GM21737 (cell line): ENCODE results near the gene RBM28.

Experiments used
- ATAC-seq: cut with Tn5 transposase; IDR thresholded peaks from one replicate; pipeline ENCODE4 v1.9.1; 2021; ENCODE audit warnings: mild to moderate bottlenecking, moderate library complexity; ENCODE audit not compliant: unreplicated experiment

RBM28 gene

DNA sequence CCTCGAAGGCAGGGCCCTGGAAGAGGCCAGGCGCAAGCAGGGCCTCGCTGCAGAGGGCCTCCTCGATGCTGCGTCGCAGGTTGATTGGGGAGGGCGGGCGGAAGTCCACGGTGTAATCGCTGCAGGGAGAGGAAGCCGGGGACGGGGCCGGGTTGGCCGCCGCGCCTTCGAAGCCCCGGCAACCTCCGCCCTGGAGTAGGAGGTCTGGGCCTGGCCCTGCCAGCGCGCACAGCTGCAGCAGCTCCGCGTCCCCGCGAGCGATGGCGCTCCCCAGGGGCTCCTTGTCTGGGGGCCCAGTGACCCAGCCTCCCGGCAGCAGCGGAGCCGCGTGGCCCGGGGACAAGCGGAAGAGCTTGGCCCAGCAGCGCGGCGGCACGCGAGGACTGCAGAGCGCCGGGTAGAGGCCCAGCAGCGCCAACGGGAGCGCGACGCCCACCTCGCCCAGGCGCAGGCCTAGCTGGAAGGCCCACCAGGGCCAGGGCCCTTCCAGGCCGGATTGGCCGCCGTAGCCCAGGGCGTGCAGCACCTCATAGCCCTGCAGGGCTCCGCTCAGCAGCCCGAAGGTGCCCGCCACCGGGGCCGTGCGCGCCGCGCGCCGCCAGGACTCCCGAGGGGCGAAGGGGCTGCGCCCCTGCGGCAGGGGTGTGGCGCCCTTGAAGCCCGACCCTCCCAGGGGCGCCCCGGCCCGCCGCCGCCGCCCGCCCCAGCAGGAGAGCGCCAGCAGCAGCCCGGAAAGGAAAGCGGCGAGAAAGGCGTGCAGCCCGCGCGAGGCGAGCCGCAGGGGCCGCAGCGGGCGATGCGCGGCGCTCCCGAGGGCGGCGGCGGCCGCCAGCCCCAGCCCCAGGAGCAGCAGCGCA lies 7.8 kb upstream of the RBM28 start:
- ATAC-seq = no peak

DNA sequence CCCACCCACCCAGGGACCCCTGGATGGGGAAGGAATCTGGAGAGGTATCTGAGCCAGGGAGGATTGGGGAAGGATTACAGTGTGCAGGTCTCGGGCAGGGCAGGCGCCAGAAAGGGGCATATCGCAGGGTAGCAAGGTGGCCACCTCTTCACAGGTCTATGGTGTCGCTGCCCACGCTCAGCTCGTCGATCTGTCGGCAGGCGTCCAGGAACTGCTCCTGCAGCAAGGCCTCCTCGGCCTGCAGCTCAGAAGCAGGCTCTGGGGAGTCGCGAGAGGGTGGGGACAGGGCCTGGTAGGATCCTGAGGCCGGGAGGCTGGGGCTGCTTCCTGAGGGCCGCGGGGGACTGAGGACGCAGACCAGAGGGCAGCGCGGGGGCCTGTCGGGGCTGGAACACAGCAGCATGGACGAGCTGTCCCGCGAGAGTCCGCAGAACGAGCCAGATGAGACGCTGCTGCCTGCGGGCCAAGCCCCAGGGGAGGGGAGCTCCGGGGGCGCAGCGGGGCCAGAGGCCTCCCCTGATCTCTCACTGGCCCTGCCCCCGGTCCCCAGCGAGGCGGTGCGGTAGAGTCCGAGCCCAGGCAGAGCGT lies 7.1 kb upstream of the RBM28 start:
- ATAC-seq = no peak

DNA sequence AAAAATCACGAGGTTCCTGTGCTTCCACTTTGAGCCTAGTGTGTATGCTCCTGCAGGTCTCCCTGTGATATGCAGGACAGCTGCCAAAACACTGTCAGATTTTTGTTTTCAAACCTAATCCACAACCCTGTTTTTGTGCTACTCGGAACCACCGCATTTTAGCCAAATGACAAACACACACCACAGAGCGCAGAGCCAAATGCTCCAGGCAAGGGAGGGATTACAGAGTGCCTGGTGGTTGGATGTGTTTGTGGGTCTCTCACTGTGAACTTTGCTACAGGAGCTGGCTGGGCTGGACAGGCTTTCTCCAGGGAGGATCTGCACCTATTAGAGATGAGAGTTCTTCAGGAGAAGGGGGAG lies 5.7 kb upstream of the RBM28 start:
- ATAC-seq = no peak

DNA sequence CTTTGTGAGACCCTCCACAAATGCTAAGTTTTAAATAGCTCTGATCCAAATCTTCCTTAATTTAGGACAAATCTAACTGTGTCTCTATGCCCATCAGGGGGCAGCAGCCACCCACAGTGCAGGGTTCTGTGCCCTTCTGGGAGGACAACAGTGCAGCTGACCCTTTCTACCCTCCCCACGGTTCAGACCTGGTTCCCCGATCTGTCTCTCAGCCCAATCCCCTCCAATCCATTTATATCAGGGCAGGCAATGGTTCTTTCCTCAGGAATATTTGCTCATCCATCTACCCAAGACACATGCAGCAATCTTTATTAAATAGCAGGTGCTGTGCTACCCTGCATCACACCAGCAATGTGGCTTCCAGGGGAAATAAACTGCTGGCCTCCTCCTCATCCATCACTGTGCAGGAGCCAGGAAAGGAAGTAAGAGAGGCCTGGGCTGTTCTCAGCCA lies 4.0 kb upstream of the RBM28 start:
- ATAC-seq = no peak

DNA sequence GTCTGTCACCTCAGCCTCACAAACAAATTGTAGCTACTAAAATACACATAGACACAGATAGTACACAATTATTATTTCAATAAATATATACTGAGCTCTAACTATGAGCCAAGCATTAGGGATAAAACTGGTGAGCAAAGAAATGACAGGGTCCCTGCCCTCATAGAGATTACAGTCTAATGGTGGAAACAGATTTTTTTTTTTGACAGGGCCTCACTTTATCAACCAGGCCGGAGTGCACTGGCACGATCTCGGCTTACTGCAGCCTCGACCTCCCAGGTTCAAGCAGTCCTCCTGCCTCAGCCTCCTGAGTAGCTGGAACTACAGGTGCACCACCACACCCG lies 695 bp upstream of the RBM28 start:
- no peak for ATAC-seq

DNA sequence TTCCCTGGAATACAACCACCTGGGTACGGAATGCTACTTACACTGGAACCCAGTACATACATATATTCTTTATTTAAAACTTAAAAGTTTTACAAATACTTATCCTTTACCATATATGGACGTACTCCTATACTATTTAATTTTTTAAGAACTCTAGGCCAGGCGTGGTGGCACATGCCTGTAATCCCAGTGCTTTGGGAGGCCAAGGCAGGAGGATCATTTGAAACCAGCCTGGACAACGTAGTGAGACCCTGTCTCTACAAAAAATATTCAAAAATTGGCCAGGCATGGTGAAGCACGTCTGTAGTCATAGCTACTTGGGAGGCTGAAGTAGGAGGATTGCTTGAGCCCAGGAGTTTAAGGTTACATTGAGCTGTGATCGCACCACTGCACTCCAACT lies 2.0 kb downstream of the RBM28 start:
- ATAC-seq = no peak

DNA sequence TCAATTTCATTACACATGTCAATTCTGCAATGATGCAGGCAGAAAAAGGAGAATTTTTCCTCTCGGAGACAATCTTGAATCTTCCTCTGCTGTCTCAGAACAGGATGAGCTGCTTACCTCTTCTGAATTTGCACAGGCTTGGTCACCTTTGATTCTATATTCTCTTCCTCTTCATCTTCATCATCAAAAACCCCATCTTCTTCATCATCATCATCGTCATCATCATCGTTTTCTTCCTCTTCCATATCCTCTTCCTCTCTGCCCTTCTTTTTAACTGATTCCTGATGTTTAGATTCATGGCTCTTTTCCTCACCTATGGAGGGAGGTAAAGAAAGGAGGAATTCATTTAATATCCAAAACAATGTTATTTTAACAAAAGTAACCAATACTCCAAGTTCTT lies 8.0 kb downstream of the RBM28 start:
- no peak for ATAC-seq

DNA sequence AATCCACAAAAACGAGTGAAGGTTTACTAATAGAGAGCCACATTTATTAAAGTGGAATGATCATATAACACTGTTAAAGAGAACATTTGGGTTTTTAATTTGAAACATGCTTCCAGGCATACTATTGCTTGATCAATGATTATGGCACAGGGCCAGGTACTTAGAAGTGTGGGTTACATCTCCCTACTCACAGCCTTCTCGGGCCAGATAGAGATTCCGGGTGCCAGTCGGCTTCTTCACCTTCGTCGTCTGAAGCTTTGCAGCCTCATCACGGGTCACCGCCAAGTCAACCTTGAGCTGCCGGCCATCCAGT lies 19.4 kb downstream of the RBM28 start:
- ATAC-seq = no peak

DNA sequence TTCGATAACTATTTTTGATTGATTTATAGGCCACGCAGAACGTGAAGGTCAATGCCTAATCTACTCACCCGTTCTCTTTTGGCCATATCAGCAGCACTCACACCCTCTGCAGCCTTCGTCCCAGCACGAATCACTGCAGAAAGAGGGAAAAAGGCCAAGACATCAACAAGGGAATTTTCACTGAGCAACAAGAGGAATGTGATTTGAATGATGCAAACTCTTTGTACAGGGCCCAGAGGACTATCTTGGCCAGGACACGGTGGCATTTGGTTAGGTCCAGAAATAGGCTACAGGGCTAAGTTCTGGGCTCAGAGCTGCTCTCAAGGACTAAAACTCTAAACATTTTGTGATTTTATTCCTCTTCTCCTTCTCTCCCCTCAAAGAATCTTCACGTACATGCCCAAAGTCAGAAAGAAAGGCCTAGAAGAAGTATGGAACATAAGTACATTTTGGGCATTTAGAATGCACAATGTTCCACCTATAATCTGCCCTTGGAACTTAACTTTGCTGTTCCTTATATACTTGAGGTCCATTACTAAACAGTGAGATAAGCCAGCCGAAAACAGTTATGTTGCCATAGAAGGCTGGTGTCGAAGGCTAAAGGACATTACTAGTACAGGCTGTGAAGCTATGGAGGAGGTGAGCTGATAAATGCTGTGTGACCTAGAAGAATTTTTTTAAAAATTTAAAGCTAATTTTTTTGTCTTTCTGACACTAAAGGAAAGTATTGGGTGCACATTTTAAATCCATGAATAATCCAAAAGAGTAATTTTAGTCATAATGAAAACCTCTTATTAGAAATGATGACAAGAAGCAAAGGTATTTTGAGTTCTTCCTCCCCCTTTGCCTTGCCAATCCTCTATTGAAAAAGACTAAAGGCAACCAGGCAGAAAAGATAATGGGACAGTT lies 20.0 kb downstream of the RBM28 start:
- ATAC-seq = no peak

DNA sequence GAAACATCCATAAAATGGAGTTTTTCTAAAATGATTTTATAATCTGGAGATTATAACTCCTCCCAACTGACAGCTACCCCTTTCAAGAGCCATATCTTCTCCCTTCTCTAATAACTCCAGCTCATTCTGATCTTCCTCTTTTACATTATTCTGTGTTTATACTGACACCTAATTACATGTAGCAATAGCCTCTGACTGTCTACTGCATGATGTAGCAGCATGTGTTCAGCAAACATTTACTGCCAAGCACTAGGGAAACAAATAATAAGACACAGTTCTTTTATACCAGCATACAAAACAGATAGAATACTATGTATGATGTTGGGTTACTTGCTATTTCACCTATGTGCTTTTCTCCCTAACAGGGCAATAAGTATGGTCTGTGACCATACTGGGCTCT lies 20.7 kb downstream of the RBM28 start:
- ATAC-seq = no peak

DNA sequence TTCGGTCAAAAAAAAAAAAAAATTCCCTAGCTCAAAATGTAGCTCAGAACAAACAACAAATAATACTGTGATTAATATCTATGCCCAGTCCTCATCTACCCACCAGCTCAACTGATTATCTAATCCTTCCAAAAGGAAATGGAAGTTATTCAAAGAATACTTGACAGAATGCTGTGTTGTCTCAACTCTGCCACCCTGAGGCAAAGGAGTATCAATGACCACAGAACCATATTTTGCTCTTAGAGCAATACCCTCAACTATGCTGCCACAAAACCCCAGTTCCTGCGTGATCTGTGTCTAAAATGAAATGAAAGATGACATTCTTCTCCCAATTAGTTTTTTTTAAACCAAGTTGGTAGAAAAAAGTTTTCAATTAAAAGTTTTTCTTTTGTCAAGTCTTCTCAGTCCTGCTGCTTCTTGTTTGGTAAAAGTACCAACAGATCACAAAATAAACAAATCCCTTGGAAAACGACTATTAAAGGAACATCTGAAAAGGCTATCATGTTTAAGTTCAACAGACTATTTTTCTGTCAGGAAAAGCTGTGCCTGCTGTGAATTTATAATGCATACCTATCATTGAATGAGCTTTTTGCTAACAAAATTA lies 21.6 kb downstream of the RBM28 start:
- ATAC-seq = no peak

DNA sequence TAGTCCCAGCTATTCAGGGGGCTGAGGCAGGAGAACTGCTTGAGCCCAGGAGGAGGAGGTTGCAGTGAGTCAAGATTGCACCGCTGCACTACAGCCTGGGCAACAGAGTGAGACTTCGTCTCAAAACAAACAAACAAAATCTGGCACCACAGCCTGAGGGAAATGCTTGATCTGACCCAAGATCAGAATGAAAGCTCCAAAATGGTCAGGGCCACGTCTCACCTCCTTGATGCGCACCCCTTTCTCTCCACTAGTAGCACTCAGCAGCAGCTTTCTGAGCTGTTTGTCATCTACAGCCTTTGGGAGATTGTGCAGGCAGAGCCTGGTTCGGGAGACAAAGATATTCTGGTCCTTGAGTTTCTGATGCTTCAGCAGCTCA lies 22.7 kb downstream of the RBM28 start:
- ATAC-seq = no peak

DNA sequence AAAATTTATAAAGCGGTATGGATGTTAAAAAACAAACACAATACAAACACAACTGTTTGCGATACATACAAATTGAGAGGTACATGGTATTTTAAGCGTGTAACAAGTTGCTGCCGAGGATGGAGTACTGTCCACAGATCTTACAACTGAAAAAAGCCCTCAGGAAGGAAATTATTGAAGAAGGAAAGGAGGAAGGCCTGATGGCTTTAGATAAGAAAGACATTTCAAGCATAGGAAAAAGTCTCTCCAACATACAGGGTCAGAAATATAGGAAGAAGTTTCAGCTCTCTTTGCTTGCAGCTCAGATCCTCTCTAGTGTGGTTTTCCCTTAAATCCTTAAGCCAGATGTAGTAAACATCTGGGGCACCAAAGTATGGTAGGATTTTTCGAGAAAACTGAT lies 25.0 kb downstream of the RBM28 start:
- ATAC-seq = no peak

DNA sequence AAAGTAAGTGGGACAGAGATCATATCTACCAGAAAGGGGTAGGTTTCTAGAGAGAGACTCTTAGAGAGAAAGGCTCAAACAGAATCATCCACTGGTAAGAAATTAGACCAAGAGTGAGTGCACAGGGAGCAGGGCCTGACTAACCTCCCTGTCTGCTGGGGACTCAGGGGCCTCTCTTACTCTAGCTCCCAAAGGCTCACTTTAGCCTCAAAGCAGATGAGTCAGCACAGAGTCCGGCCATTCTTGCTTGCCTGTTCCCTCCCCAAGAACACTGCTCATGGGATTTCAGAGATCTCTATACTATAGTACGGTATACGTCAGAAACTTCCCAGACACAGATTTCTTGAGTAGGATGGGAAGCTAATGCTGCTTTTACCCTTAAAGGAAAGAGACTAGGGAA lies 32.7 kb downstream of the RBM28 start:
- ATAC-seq = no peak

DNA sequence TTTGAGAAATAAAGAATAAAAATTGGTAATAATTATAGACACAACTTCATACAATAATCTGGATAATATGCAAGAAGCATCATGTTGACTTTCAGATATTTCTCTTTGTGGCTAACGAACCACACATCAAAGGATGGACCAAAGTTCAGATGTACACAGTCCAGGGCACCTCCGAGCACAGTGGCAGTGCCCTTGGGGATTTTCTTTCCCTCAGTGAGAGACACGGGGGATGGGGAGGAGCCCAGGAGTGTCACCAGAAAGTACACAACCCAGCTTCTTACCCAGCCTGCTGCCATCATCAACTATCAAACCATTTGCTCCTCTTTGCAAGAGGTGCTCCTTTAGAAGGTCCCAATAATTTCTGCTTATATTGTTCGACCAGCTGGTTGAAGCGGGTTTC lies 33.2 kb downstream of the RBM28 start:
- ATAC-seq = no peak

DNA sequence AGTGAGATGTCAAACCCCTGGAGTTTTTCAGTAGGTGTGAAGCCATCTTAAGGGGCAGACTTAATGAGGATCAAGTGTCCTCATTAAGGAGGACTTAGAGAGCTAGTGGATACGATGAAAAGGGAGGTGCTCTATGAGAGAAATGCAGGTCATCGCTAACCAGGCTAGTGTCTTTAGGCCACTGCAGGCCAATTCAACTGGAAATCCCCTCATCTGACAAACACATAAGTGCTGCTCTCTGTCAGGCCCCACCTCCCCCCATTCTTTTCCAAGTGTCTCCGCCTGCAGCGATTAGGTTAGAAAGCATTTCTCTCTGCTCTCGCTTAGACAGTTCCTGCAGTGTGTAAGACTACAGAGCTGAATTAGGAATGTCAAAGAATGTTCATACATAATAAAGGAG lies 33.7 kb downstream of the RBM28 start:
- no peak for ATAC-seq

DNA sequence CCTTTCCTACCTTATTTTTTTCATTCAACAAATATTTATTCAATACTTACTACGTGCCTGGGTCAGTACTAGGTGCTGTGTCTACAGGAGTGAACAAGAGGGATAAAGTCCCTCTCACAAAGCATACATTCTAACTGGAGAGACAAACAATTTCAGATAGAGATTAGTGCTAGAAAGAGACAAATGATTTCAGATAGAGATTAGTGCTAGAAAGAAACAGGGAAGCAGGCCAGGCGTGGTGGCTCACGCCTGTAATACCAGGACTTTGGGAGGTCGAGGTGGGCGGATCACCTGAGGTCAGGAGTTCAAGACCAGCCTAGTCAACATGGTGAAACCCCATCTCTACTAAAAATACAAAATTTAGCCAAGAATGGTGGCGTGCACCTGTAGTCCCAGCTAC lies 34.6 kb downstream of the RBM28 start:
- ATAC-seq = no peak

DNA sequence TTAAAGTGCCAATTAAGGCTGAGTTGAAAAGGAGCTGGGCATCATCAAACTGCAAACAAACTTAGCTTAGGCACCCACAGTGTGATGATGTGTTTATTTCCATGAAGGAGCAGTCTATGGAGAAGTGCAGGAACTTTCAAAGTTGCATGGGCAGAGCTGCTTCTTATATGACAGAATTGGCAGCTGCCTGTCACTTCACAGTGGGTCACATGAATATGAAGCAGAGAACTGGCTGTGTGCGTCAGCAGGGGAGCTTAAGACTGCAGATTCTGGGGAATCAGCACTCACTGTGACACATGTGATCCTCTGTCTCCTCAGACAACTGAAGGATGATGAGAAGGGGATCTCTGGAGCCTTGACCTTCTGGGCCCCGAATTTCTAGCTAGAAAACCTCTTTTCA lies 36.6 kb downstream of the RBM28 start:
- ATAC-seq = no peak

DNA sequence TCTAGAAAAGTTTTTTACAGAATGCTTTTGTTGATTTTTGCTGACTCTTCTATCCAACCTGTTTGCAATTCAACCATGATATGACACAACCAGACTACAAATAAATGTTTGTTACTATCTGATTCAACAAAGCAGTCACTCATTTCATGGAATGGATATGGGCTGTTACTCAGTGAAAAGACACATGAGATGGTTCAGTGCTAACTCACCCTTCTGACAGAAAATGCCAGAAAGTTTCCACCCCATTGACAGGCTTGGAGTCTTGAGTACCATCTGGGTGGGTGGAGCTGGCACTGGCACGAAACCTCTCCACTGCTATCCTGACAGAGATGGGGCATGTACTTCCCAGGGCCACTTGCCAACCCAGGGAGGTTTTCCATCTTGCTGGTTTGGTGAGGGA lies 39.5 kb downstream of the RBM28 start:
- no peak for ATAC-seq

DNA sequence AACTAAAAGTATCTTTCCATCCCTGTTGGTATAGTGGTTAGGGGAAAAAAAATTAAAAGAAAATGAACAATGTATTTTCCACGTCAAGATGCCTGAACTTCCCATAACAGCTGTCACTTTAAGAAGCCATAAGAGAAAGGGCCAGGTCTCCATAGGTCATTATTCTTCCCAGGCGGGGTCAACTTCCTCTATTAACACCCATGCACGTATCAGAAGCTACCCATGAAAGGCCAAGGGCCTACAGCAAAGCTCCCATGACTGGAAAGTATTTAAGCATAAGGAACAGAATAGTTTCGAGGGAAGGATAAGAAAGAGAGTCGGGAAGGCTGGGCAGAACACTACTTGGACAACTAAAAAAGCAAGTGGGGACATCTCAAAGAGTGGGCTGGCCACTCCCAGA lies 40.1 kb downstream of the RBM28 start:
- ATAC-seq = no peak

DNA sequence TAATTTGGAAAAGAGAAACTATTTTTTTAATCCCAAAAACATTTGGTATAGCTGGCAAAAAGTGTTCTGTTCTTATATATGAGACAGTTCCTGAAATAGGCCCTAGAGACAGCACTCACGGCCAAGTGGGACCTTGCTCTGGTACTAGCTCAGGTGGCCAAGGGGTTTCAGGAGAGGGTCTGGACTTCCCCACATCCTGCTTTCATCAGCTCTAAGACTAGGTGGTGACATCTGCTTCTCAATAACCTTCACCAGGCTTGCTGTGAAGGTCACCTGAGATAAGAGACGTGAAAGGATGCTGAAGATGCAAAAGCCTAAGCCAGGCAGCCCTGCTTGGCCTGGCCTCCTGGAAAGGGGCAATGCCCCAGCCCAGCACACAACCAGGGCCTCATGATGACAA lies 40.6 kb downstream of the RBM28 start:
- no peak for ATAC-seq

DNA sequence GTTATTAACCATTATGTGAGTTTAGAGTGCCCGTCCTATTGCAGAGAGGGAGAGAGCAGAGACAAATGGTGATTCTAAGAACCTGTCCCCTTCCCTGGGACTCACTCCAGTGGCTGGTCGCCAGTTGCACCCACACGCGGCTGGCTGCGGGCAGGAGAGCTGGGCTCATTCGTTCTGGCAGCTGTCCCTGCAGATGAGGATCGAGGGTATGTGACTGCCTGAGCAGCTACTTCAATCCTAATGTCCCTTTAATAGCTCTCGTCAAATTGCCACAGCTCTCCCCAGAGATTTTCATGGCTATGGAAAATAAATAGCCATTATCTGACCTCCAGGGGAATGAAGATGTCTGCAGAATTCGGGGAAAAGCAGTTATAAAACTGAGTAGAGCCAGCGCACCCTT lies 41.6 kb downstream of the RBM28 start:
- no peak for ATAC-seq
